HG02885 (cell line): ENCODE results near the gene AFDN.
"Not testable (repeated sequence)": the region's sequence is repeated elsewhere in the genome, so short reads cannot be mapped to it uniquely, and the experiment has no call there.

Experiments
- ATAC-seq: cut with Tn5 transposase; IDR thresholded peaks from one replicate; pipeline ENCODE4 v1.9.1; 2021; ENCODE audit warnings: mild to moderate bottlenecking; ENCODE audit not compliant: unreplicated experiment, poor library complexity

The AFDN gene

GRCh38 chr6:167990016-167990945, 163.6 kb downstream of the AFDN start:
- ATAC-seq = no peak

DNA sequence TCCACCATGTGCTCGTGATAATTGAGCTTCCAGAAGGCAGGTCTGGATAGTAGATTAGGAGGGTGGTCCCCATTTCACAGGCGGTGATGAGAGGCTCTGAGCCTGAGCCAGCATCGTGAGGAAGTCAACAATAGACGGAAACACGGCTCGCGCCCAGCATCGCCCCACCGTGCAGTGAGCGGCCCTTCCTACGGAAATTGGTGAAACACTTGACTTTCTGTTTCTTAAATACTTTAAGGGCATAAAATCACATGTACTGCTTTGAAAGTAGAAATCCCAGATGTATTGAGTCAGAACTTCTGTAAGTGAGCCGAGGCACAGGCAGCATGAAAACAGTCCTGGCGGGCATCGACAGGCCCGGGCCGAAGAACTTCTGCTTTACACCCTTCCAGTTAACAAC, 166.5 kb downstream of the AFDN start:
- no peak for ATAC-seq

- no peak for ATAC-seq
Measured at GRCh38 chr6:167993831-167994230, 167.1 kb downstream of the AFDN start.

GRCh38 chr6:167995302-167995701, 168.6 kb downstream of the AFDN start:
- ATAC-seq = no peak

DNA sequence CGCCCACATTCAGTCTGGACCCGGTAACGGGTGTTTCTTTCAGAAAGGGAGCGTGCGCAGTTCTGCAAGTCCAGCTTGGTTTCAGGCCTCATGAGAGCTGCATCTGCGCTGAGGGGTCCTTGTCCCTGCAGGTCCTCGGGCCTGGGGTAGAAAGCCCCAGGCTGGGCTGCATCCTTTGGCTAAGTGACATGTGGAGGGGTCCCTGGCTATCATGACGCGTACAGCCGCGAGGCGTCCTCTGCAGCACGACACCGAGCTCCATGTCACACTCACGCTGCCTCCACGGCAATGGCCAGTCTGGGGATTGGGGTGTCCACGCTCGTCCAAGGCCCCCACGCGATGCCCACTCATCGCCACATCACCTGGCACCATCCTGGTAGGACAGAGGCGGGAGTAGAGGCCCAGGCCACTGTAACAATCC, 169.0 kb downstream of the AFDN start:
- ATAC-seq = no peak

- ATAC-seq = no peak
Measured at GRCh38 chr6:167996424-167997199, 169.9 kb downstream of the AFDN start.

GRCh38 chr6:167997642-167998041, 170.9 kb downstream of the AFDN start, which contains the start of gene KIF25:
Gene KIF25, plus strand, starts transcription at chr6:167997671. Its CDS starts 31,915 bp downstream, at chr6:168029586.
- ATAC-seq = no peak

DNA sequence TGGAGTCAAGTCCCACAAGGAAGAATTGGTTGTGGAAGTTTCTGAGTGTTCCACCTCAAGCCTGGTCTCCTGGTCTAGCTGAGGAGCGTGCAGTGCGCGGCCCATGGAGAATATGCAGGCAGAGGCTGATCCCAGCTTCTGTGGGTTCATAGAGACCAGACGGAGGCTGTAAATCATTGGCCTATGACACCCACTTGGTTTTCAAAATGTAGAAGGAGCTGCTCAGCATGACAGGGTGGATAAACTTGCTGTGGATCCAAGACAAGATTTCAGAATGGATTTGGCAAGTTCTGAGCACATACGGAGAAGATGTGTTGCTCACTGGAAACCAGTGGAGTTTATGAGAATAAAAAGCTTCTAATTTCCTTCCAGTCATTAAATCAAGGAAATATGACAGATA, 171.5 kb downstream of the AFDN start:
- ATAC-seq = no peak

DNA sequence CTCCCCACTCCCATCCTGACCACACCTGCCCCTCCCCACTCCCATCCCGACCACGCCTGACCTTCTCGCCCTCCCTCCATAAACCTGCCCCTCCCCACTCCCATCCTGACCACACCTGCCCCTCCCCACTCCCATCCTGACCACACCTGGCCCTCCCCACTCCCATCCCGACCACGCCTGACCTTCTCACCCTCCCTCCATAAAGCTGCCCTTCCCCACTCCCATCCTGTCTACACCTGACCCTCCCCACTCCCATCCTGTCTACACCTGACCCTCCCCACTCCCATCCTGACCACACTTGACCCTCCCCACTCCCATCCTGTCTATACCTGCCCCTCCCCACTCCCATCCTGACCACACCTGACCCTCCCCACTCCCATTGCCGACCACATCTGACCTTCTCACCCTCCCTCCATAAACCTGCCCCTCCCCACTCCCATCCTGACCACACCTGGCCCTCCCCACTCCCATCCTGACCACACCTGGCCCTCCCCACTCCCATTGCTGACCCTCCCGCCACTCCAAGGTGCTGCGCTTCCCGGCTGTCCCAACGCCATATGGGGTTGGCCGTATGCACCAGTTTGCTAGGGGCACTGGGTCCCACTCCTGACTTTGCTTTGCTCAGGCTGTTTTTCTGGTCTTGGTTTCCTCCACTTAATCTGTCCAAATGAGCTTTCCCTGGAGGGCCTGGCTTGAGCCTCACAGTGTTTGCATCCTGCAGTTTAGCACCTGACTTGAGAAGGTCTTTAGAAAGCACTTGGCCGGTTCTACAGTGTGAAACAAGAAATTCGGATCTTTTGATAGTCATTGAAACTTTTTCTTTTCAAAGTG, 173.7 kb downstream of the AFDN start:
- no peak for ATAC-seq

GRCh38 chr6:168001029-168001332, 174.3 kb downstream of the AFDN start:
- ATAC-seq = no peak

- ATAC-seq = not testable (repeated sequence)
Measured at GRCh38 chr6:168001514-168001913, 174.8 kb downstream of the AFDN start.

DNA sequence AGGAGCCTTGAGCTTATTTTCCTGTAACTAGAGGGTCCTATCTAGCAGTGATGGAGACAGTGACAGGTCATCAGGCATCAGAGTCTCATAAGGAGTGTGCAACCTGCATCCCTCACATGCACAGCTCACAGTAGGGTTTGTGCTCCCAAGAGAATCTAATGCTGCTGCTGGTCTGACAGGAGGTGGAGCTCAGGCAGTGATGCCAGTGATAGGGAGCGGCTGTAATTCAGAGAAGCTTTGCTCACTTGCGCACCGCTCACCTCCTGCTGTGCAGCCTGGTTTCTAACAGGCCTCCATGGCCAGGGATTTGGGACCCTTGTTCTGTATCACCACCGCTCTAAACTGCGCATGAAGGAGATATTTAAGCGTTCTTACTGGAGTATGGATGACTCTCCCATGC, 176.1 kb downstream of the AFDN start:
- no peak for ATAC-seq

DNA sequence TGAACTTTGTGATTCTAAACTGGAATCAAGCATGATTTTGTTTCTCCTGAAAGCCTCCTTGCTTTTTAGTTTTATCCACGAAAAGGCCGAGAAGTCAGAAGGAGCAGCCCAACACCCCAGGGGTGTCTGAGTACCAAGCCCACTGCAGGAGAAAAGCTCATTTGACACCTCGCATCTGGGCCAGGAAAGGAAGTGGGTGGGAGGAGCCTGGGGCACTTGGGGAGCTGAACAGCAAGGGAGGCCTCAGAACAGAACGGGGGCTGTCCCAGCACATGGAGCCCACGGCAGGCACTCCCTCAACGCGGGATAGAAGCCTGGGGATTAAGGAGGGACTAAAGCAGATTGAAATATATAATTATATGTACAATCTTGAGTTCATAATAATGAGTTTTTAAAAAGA, 177.3 kb downstream of the AFDN start:
- no peak for ATAC-seq

GRCh38 chr6:168004945-168005344, 178.2 kb downstream of the AFDN start:
- no peak for ATAC-seq

GRCh38 chr6:168005796-168006195, 179.1 kb downstream of the AFDN start:
- no peak for ATAC-seq

DNA sequence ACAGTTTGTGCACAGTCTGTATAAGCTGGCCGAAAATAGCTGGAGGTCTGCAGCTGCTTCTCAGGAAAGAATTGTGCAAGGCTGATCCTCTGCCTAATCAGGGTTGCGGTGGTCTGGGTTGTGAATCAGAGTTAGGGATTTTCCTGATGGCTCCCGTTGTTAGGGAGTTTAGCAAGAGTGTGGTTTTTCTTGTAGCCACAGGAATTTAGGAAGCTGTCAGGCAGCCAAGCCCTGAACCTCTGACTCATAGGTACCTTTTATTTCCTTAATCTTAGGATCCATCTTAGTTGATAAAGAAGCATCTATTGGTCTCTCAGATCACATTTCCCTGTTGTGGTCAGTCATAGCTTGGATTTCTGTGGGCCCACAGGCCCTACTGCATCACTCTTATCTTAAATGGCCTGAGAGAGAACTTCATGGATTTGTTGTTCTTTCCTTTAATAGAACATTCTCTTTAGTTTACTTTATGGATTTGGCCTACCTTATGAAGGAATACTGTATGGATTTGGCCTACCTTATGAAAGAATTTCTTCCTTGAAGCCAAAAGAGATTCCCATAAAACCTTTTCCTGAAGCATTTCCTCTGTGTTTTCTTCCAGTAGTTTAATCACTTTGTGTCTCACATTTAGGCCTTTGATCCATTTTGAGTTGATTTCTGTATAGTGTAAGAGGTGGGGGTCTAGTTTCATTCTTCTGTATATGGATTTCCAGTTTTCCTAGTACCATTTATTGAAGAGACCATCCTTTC, 181.1 kb downstream of the AFDN start:
- ATAC-seq = no peak

- no peak for ATAC-seq
Measured at GRCh38 chr6:168009331-168009730, 182.6 kb downstream of the AFDN start.

GRCh38 chr6:168011291-168011690, 184.6 kb downstream of the AFDN start:
- no peak for ATAC-seq

DNA sequence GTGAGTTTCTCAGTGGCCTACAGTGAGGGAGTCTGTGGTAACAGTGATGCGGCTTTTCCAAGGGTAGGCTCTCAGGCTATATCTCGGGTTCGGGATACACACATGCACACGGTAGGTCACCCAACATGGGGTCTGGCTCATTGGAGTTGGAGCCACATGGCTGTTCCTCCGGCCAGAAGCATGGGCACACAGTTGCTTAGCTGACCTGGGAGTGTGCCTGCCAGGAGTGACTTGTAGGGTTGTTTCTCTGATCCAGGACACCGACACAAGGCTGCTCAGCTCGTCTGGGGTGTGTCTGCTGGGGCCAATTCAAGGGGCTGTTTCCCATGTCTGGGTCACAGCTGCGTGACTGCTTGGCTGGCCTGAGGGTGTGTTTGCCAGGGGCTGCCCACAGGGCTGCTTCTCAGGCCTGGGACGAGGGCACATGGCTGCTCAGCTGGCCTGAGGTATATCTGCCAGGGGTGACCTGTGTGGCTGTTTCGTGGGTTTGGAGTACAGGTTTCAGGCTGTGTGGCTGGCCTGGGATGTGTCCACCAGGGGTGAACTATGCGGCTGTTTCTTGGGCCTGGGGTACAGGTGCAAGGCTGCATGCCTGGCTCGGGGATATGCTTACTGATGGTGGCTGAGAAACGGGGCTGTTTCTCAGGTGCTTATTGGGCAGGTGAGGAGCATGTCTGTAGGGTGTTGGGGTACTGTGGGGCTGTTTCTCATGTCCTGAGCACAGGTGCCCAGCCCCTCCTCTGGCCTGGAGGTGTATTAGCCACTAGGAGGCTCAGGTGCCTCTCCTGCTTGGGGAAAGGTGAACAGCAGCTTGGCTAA, 185.9 kb downstream of the AFDN start:
- no peak for ATAC-seq
